Stimulated activated CD4-positive, alpha-beta T cell treated with anti-CD3 and anti-CD28 coated beads, Interleukin-12 subunit alpha, Interleukin-12 subunit beta, amount 100 ng/mL, for 24 hours (primary cell): ENCODE measurements around the gene GNB3.

Experiments used
- DNase-seq, 2 experiments: peaks; one replicate each; pipeline ENCODE4 v3.0.0-alpha.2; 2020; ENCODE audit warnings: low read depth in 2 of 2

The GNB3 gene

GRCh38 chr12:6836851-6837250, 3.9 kb upstream of the GNB3 start:
- no peak for DNase-seq

GRCh38 chr12:6837370-6838060, 3.2 kb upstream of the GNB3 start:
- DNase-seq = no peak

- no peak for DNase-seq
Measured at GRCh38 chr12:6838854-6839253, 1.9 kb upstream of the GNB3 start.

GRCh38 chr12:6839482-6840201, 1.1 kb upstream of the GNB3 start:
- DNase-seq = no peak

- no peak for DNase-seq
Measured at GRCh38 chr12:6840330-6840729, 395 bp upstream of the GNB3 start.

- no peak for DNase-seq
Measured at GRCh38 chr12:6842075-6842474, 1.4 kb downstream of the GNB3 start.

- no peak for DNase-seq
Measured at GRCh38 chr12:6843118-6843902, 2.6 kb downstream of the GNB3 start.

GRCh38 chr12:6845395-6845794, 4.7 kb downstream of the GNB3 start:
- no peak for DNase-seq

- DNase-seq = no peak
Measured at GRCh38 chr12:6846316-6846869, 5.7 kb downstream of the GNB3 start.

- DNase-seq = no peak
Measured at GRCh38 chr12:6847676-6848075, 7.0 kb downstream of the GNB3 start.

- no peak for DNase-seq
Measured at GRCh38 chr12:6849427-6849826, 8.7 kb downstream of the GNB3 start.

- DNase-seq = no peak
Measured at GRCh38 chr12:6849976-6850560, 9.3 kb downstream of the GNB3 start.

- DNase-seq = no peak
Measured at GRCh38 chr12:6850796-6851152, 10.0 kb downstream of the GNB3 start.

- peak; percentile 80 to 97 for DNase-seq
Measured at GRCh38 chr12:6851153-6851920, 10.6 kb downstream of the GNB3 start, which contains the start of gene CDCA3. TSS of gene CDCA3 (minus strand) at chr12:6851286. CDS start at chr12:6850952, 334 bp downstream.

GRCh38 chr12:6851921-6852650, 11.4 kb downstream of the GNB3 start, which contains the start of gene USP5:
TSS of gene USP5 (plus strand) at chr12:6852150. CDS start at chr12:6852180, 30 bp downstream.
- DNase-seq = peak; percentile 96 to 98

GRCh38 chr12:6852651-6853354, 12.1 kb downstream of the GNB3 start:
- peak; percentile 63 to 77 for DNase-seq

GRCh38 chr12:6853626-6854025, 12.9 kb downstream of the GNB3 start:
- no peak for DNase-seq

GRCh38 chr12:6854036-6854435, 13.3 kb downstream of the GNB3 start:
- no peak for DNase-seq

- DNase-seq = no peak
Measured at GRCh38 chr12:6855322-6855721, 14.6 kb downstream of the GNB3 start.

GRCh38 chr12:6858799-6859198, 18.1 kb downstream of the GNB3 start:
- DNase-seq = no peak
